Loucy (cell line): Measurements from ENCODE around the gene NPR3.
A peak's percentile ranks its signal among the peaks of the same experiment; 100 is the strongest.

Experiments used
- H2AFZ ChIP-seq: fragments of 200-600 bp; sonication (generic); 2 replicates; pipeline ENCODE4 v1.6.0; 2016; ENCODE audit warnings: antibody characterized with exemption, mild to moderate bottlenecking, low read length, moderate library complexity
- H3F3A ChIP-seq: fragments of 200-600 bp; 2 replicates; pipeline ENCODE4 v1.6.0; 2016; ENCODE audit warnings: antibody characterized with exemption, low read depth, mild to moderate bottlenecking
- H3K27me3 ChIP-seq: fragments of 200-600 bp; sonication (generic); 2 replicates; pipeline ENCODE4 v1.6.1; 2014; ENCODE audit warnings: low read length, mild to moderate bottlenecking; ENCODE audit not compliant: insufficient read depth, poor library complexity, severe bottlenecking
- H3K36me3 ChIP-seq: fragments of 200-600 bp; sonication (generic); 2 replicates; pipeline ENCODE4 v1.6.1; 2016; ENCODE audit warnings: low read length; ENCODE audit not compliant: insufficient read depth
- H3K4me1 ChIP-seq: fragments of 200-600 bp; sonication (generic); 2 replicates; pipeline ENCODE4 v1.5.1; 2014; ENCODE audit warnings: low read length, mild to moderate bottlenecking; ENCODE audit not compliant: insufficient read depth, poor library complexity, severe bottlenecking
- H3K4me2 ChIP-seq: fragments of 200-600 bp; sonication (generic); 2 replicates; pipeline ENCODE4 v1.6.0; 2014; ENCODE audit warnings: antibody characterized with exemption, low read length, low read depth, mild to moderate bottlenecking; ENCODE audit not compliant: poor library complexity, severe bottlenecking
- H3K4me3 ChIP-seq: fragments of 200-600 bp; sonication (generic); 2 replicates; pipeline ENCODE4 v1.5.1; 2014; ENCODE audit warnings: low read length, mild to moderate bottlenecking, mixed read lengths; ENCODE audit not compliant: poor library complexity, severe bottlenecking
- H3K79me2 ChIP-seq: fragments of 200-600 bp; sonication (generic); 2 replicates; pipeline ENCODE4 v1.6.1; 2014; ENCODE audit warnings: low read length; ENCODE audit not compliant: insufficient read depth
- H3K9ac ChIP-seq: fragments of 200-600 bp; sonication (generic); 2 replicates; pipeline ENCODE4 v1.6.0; 2014; ENCODE audit warnings: mild to moderate bottlenecking, low read depth, low read length, moderate library complexity; ENCODE audit not compliant: poor library complexity, severe bottlenecking
- H3K9me2 ChIP-seq: fragments of 200-600 bp; sonication (generic); replicated peaks from 2 replicates; pipeline ENCODE4 v1.6.1; 2016; ENCODE audit warnings: low read depth, low read length, mixed read lengths
- H3K9me3 ChIP-seq: fragments of 200-600 bp; sonication (generic); 2 replicates; pipeline ENCODE4 v1.6.1; 2014; ENCODE audit warnings: mild to moderate bottlenecking, antibody characterized with exemption, low read length, low read depth; ENCODE audit not compliant: insufficient read depth
- H4K20me1 ChIP-seq: fragments of 200-600 bp; sonication (generic); 2 replicates; pipeline ENCODE4 v1.6.0; 2014; ENCODE audit warnings: antibody characterized with exemption, low read length, mild to moderate bottlenecking; ENCODE audit not compliant: insufficient read depth, poor library complexity, severe bottlenecking
- EZH2phosphoT487 ChIP-seq: fragments of 200-600 bp; IDR thresholded peaks from 2 replicates; pipeline ENCODE4 v1.6.1; 2018; ENCODE audit warnings: antibody characterized with exemption, mild to moderate bottlenecking, moderate library complexity, borderline replicate concordance
- TF ChIP-seq, protein P1 (sequence below): fragments of 200-600 bp; sonication (generic); conservative IDR thresholded peaks from 2 replicates; pipeline ENCODE4 v1.5.1; 2014; ENCODE audit warnings: mild to moderate bottlenecking, antibody characterized with exemption, low read length

NPR3 gene

DNA sequence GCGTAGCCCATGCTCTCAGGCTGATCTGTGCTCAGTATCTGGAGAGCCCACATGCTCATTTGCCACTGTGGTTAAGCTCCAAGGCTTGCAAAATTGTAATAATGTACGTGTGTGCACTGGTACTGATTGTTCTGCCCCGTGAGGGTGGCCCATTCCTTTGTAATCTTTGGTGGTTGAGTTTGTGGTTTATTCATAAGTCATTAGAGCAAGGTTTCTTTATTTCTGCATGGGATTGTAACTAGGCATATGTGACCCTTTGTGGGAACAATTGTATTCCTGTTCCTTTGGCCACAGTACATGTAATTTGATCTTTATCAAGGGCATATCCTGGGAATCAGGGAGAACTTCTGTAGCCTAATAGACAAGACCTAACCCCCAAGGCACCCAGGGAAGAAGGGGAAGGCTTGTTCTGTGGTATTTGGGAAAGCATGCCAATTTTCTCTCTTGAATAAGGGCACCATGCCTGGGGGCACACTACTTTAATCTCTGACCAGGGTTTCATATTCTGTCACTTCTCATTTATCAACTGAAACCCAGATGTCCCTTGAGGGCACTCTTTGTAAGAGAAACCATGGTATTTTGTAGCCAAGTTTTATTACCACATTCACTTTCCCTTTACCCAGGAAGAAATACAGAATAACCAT, 74.6 kb downstream of the NPR3 start:
- no peaks in the 10 kb centered on the region for H3K36me3 ChIP-seq
- no peaks in the 10 kb centered on the region for H4K20me1 ChIP-seq
- H3F3A ChIP-seq, result no peaks in the 10 kb centered on the region
- H3K4me1 ChIP-seq, result peaks cover 18% of the 10 kb centered on the region
- H3K4me2 ChIP-seq, result peak overlapping the region; percentile 44
- no peak overlapping the region for H2AFZ ChIP-seq
- TF ChIP-seq EZH2phosphoT487, result no peak
- TF ChIP-seq, protein P1, sequence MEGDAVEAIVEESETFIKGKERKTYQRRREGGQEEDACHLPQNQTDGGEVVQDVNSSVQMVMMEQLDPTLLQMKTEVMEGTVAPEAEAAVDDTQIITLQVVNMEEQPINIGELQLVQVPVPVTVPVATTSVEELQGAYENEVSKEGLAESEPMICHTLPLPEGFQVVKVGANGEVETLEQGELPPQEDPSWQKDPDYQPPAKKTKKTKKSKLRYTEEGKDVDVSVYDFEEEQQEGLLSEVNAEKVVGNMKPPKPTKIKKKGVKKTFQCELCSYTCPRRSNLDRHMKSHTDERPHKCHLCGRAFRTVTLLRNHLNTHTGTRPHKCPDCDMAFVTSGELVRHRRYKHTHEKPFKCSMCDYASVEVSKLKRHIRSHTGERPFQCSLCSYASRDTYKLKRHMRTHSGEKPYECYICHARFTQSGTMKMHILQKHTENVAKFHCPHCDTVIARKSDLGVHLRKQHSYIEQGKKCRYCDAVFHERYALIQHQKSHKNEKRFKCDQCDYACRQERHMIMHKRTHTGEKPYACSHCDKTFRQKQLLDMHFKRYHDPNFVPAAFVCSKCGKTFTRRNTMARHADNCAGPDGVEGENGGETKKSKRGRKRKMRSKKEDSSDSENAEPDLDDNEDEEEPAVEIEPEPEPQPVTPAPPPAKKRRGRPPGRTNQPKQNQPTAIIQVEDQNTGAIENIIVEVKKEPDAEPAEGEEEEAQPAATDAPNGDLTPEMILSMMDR, result no peak
- H3K9me2 ChIP-seq, result no peaks in the 10 kb centered on the region
- no peaks in the 10 kb centered on the region for H3K79me2 ChIP-seq
- H3K27me3 ChIP-seq, result no peaks in the 10 kb centered on the region
- no peak overlapping the region for H3K9ac ChIP-seq
- peak overlapping the region; percentile 18 for H3K4me3 ChIP-seq
- H3K9me3 ChIP-seq, result no peaks in the 10 kb centered on the region

DNA sequence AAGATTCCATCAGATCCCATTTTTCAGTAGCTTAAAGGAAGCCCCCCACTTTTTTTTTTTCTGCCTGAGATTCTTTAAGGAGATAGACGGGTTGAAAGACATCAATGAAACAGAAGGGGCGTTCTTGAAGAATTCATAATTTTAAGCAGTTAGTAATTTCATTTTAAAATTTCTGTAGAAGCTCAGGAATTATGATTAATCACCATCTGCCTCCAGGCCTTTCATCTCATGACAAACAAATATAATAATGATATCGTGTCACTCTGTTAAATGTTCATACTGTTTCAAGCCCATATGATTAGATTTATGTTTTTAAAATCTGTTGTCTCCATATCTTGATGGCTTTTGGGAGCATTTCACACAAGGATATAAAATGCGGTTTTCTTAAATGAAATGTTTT, 75.2 kb downstream of the NPR3 start:
- Histone ChIP-seq H3K36me3 (no peaks in the 10 kb centered on the region), H3K4me1 (peaks cover 18% of the 10 kb centered on the region), H3K9me3 (no peaks in the 10 kb centered on the region), H3K27me3 (no peaks in the 10 kb centered on the region), H3F3A (no peaks in the 10 kb centered on the region), H3K4me2 (peak overlapping the region; percentile 44), H4K20me1 (no peaks in the 10 kb centered on the region), H3K9me2 (no peaks in the 10 kb centered on the region), H3K9ac (no peak overlapping the region), H3K79me2 (no peaks in the 10 kb centered on the region), H3K4me3 (peak overlapping the region; percentile 18), H2AFZ (no peak overlapping the region)
- TF ChIP-seq, protein P1, result no peak
- TF ChIP-seq EZH2phosphoT487, result no peak

DNA sequence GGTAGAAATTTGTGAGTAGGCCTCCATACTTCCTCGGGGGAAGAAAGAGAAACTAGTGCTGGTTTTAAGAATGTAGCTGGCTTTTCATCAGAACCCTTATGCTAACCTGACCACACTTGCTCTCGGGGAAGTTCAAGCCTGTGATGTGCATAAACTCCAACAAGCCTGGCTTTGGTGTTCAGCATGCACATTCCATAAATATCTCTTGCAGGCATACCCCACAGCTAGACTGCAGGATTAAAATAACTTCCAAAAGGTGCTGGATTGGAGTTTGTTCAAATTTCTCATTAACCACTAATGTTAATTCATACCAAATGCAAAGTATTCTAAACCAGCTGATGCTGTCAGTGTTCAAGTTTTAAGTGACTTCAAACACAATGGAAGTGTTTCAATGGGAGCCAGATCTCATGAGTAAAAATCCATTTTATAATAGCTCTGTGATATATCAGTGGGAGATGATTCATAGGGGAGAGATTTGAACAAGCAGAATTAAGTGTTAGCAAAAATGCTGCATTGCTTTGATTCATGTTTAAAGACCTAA, 79.4 kb downstream of the NPR3 start:
- H3K27me3 ChIP-seq, result no peaks in the 10 kb centered on the region
- H3K4me1 ChIP-seq, result peaks cover 17% of the 10 kb centered on the region
- no peaks in the 10 kb centered on the region for H4K20me1 ChIP-seq
- no peaks in the 10 kb centered on the region for H3K79me2 ChIP-seq
- H3K4me3 ChIP-seq, result no peak overlapping the region
- H3F3A ChIP-seq, result no peaks in the 10 kb centered on the region
- no peaks in the 10 kb centered on the region for H3K36me3 ChIP-seq
- no peaks in the 10 kb centered on the region for H3K9me2 ChIP-seq
- H2AFZ ChIP-seq, result no peak overlapping the region
- no peaks in the 10 kb centered on the region for H3K9me3 ChIP-seq
- no peak overlapping the region for H3K9ac ChIP-seq
- TF ChIP-seq, protein P1, result no peak
- no peak for TF ChIP-seq EZH2phosphoT487
- H3K4me2 ChIP-seq, result no peak overlapping the region
